DOHH2 (cell line): ENCODE measurements around the gene FLT3.
"Not testable (repeated sequence)": the region's sequence is repeated elsewhere in the genome, so short reads cannot be mapped to it uniquely, and the experiment has no call there.

Source experiments
- EZH2phosphoT487 ChIP-seq: fragments of 200-600 bp; sonication (generic); IDR thresholded peaks from 2 replicates; pipeline ENCODE4 v1.6.1; 2017; ENCODE audit warnings: borderline replicate concordance, mild to moderate bottlenecking, antibody characterized with exemption, low read length, moderate library complexity, mixed read lengths
- TF ChIP-seq, protein P1 (sequence below): fragments of 200-600 bp; sonication (generic); IDR thresholded peaks from one replicate; pipeline ENCODE4 v1.5.1; 2014; ENCODE audit warnings: antibody characterized with exemption, mild to moderate bottlenecking, low read depth, low read length; ENCODE audit not compliant: poor library complexity, severe bottlenecking

DNA sequence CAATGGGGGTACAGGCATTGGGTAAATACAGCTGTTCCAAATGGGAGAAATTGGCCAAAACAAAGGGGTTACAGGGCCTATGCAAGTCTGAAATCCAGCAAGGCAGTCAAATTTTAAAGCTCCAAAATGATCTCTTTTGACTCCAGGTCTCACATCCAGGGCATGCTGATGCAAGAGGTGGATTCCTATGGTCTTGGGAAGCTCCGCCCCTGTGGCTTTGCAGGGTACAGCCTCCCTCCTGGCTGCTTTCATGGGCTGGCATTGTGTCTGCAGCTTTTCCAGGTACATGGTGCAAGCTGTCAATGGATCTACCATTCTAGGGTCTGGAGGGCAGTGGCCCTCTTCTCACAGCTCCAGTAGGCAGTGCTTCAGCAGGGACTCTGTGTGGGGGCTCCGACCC lies 22.6 kb downstream of the FLT3 start:
- TF ChIP-seq, protein P1, sequence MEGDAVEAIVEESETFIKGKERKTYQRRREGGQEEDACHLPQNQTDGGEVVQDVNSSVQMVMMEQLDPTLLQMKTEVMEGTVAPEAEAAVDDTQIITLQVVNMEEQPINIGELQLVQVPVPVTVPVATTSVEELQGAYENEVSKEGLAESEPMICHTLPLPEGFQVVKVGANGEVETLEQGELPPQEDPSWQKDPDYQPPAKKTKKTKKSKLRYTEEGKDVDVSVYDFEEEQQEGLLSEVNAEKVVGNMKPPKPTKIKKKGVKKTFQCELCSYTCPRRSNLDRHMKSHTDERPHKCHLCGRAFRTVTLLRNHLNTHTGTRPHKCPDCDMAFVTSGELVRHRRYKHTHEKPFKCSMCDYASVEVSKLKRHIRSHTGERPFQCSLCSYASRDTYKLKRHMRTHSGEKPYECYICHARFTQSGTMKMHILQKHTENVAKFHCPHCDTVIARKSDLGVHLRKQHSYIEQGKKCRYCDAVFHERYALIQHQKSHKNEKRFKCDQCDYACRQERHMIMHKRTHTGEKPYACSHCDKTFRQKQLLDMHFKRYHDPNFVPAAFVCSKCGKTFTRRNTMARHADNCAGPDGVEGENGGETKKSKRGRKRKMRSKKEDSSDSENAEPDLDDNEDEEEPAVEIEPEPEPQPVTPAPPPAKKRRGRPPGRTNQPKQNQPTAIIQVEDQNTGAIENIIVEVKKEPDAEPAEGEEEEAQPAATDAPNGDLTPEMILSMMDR: not testable (repeated sequence)
- not testable (repeated sequence) for TF ChIP-seq EZH2phosphoT487
